Erythroblast (primary cell): ENCODE data around the gene PHYHIPL.

Experiments
- GATA1 ChIP-seq: IDR thresholded peaks from 2 replicates; pipeline ENCODE4 v1.6.1; 2011; ENCODE audit warnings: low read depth, mild to moderate bottlenecking, control low read depth, low read length, moderate library complexity
- POLR2A ChIP-seq: IDR thresholded peaks from 2 replicates; pipeline ENCODE4 v1.6.1; 2011; ENCODE audit warnings: mild to moderate bottlenecking, low read length

GRCh38 chr10:59179068-59179467 lies 2.6 kb downstream of the PHYHIPL start:
- TF ChIP-seq POLR2A (no peak), GATA1 (no peak)
